ENCODE measurements around the gene DDN.

DDN gene

GRCh38 chr12:49030714-49031572 is 31.8 kb upstream of the DDN start:
- no peak for DNase-seq

GRCh38 chr12:49030119-49030518 is 30.9 kb upstream of the DDN start:
- DNase-seq = no peak

- DNase-seq = no peak
Measured at GRCh38 chr12:49028666-49029275, 29.6 kb upstream of the DDN start.

GRCh38 chr12:49027846-49028555 is 28.8 kb upstream of the DDN start:
- no peak for DNase-seq

GRCh38 chr12:49026678-49027480 is 27.7 kb upstream of the DDN start:
- DNase-seq = no peak

GRCh38 chr12:49026101-49026500 is 26.9 kb upstream of the DDN start:
- no peak for DNase-seq

- no peak for DNase-seq
Measured at GRCh38 chr12:49025463-49025862, 26.3 kb upstream of the DDN start.

GRCh38 chr12:49024543-49024942 is 25.4 kb upstream of the DDN start:
- DNase-seq = no peak

GRCh38 chr12:49023812-49024211 is 24.6 kb upstream of the DDN start:
- no peak for DNase-seq

GRCh38 chr12:49022558-49023178 is 23.5 kb upstream of the DDN start:
- DNase-seq = no peak

GRCh38 chr12:49021292-49021915 is 22.2 kb upstream of the DDN start:
- DNase-seq = no peak

- DNase-seq = no peak
Measured at GRCh38 chr12:49020441-49020840, 21.3 kb upstream of the DDN start.

GRCh38 chr12:49019443-49020324 is 20.5 kb upstream of the DDN start:
- no peak for DNase-seq

GRCh38 chr12:49019120-49019430 is 19.9 kb upstream of the DDN start:
- no peak for DNase-seq

GRCh38 chr12:49018261-49019119 is 19.3 kb upstream of the DDN start, which contains the start of gene PRKAG1:
Gene PRKAG1, minus strand, starts transcription at chr12:49018776. Its CDS starts 36 bp downstream, at chr12:49018740.
- peak; percentile 99 for DNase-seq

GRCh38 chr12:49017891-49018260 is 18.7 kb upstream of the DDN start:
- no peak for DNase-seq

GRCh38 chr12:49015196-49015595 is 16.0 kb upstream of the DDN start:
- no peak for DNase-seq

- DNase-seq = no peak
Measured at GRCh38 chr12:49014547-49014946, 15.4 kb upstream of the DDN start.

GRCh38 chr12:49013428-49013827 is 14.3 kb upstream of the DDN start:
- DNase-seq = no peak

- DNase-seq = no peak
Measured at GRCh38 chr12:49012739-49013138, 13.6 kb upstream of the DDN start.
